Lower leg skin (tissue), 4 donors: ENCODE measurements around the gene TUBGCP6. TPM values are rescaled to one million over a fixed set of nuclear protein-coding genes. Genes with fewer than 3 reads are reported as not detected.

Source experiments
- DNase-seq, 2 donors: peaks; one replicate each; pipeline ENCODE4 v3.0.0-alpha.2; 2019; ENCODE audit warnings: low spot score in 2 of 2
- H3K4me3 ChIP-seq: fragments of 200-600 bp; sonication (generic); 2 replicates; pipeline ENCODE4 v1.5.1; 2017; ENCODE audit warnings: mild to moderate bottlenecking, low read depth; ENCODE audit not compliant: poor library complexity, severe bottlenecking
- POLR2A ChIP-seq, 2 donors: fragments of 450-650 bp; IDR thresholded peaks; one replicate each; pipeline ENCODE4 v1.6.1; 2016 to 2017; ENCODE audit warnings: antibody characterized with exemption in 2 of 2, mild to moderate bottlenecking in 1 of 2, moderate library complexity in 1 of 2
- WGBS, 2 donors: methylation state at CpG; one replicate each; pipeline ENCODE4 v1.1.5; 2018; 5-methylcytosine and 5-hydroxymethylcytosine counted together
- intact Hi-C: fragments of 100-400 bp; cut with DNase I; formaldehyde crosslinking; loops from one replicate; pipeline ENCODE4 v1.15.0; 2023; ENCODE audit warnings: low total_unique reads
- total RNA-seq, 4 donors: library from RNA; depleted of rRNA; stranded (reverse); fragments of >200 nt; gene quantifications; one replicate each; pipeline ENCODE4 v1.1.0, GENCODE V29; 2016
- TF ChIP-seq, protein P1 (sequence below), 3 donors: fragments of 450-650 bp; IDR thresholded peaks; one replicate each; pipeline ENCODE4 v1.5.1; 2016; ENCODE audit warnings: antibody characterized with exemption in 3 of 3, mild to moderate bottlenecking in 3 of 3, moderate library complexity in 2 of 3

TUBGCP6 gene
- total RNA-seq, 4 donors from 2014 or later: 37.1 to 67.0 (median 52.5) TPM

DNA sequence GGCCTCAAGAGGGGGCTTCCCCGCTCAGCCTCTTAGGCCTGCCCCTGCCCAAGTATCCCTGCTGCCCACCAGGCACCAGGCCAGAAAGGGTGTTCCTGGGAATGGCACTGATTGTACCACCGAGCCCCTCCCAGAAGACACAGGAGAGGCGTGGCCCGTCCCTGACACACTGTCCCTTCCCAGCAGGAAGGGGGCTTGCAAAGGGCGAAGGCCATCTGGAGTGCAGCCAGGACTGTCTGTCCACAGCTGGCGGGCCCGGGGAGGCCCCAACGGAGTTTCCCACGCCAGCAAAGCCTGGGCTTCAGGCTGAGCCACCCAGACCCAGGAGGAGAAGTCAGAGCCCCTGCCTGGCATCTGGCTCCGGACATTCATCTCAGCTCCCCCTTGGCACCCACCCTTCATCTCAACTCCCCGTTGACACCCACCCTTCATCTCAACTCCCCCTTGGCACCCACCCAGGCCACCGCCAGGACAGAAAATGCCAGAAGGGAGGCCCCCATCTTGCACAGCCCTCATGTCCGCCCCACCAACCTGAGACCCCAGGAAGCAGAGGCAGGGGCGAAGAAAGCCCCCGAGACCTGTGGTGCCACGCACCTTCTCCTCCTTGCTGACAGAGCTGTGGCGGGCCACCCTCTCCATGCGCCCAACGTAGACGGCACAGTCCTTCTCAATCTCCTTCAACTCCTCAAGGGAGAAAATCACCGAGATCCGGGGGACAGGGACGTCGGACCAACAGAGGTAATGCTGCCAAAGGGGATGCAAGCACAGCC is 19.4 kb downstream of the TUBGCP6 start:
- intact Hi-C loops: no loop called here
- no peak overlapping the region for H3K4me3 ChIP-seq
- TF ChIP-seq, protein P1, sequence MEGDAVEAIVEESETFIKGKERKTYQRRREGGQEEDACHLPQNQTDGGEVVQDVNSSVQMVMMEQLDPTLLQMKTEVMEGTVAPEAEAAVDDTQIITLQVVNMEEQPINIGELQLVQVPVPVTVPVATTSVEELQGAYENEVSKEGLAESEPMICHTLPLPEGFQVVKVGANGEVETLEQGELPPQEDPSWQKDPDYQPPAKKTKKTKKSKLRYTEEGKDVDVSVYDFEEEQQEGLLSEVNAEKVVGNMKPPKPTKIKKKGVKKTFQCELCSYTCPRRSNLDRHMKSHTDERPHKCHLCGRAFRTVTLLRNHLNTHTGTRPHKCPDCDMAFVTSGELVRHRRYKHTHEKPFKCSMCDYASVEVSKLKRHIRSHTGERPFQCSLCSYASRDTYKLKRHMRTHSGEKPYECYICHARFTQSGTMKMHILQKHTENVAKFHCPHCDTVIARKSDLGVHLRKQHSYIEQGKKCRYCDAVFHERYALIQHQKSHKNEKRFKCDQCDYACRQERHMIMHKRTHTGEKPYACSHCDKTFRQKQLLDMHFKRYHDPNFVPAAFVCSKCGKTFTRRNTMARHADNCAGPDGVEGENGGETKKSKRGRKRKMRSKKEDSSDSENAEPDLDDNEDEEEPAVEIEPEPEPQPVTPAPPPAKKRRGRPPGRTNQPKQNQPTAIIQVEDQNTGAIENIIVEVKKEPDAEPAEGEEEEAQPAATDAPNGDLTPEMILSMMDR (IDR thresholded peaks at IDR 0.05): no peak
- no peak for TF ChIP-seq POLR2A (IDR thresholded peaks at IDR 0.05)
- 84 to 90% methylated on average over 17 to 23 of the region's 24 CpGs for WGBS, 2 donors
- no peak for DNase-seq

DNA sequence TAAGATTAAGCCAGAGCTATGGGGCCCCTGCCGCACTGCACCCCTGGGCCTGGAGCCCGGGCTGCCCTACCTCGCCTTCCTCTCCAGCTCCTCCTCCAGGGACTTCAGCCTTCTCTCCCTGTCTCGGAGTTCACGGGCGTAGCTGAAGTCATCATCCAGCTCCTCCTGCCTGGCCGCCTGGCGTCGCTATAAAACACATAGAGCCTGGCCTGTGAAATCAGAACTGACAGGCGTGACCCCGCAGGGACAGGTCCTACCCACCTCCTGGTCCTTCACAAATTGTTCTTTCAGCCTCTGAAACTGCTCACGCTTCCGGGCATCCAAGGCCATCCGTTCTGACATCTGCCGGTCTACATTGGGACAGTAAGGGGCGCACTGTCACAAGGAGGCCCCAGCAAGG is 20.8 kb downstream of the TUBGCP6 start:
- 90 to 91% methylated on average over 16 of the region's 16 CpGs for WGBS, 2 donors
- no peak for TF ChIP-seq POLR2A (IDR thresholded peaks at IDR 0.05)
- TF ChIP-seq, protein P1 (IDR thresholded peaks at IDR 0.05): no peak
- H3K4me3 ChIP-seq: no peak overlapping the region
- intact Hi-C loops: no loop called here
- DNase-seq: no peak

DNA sequence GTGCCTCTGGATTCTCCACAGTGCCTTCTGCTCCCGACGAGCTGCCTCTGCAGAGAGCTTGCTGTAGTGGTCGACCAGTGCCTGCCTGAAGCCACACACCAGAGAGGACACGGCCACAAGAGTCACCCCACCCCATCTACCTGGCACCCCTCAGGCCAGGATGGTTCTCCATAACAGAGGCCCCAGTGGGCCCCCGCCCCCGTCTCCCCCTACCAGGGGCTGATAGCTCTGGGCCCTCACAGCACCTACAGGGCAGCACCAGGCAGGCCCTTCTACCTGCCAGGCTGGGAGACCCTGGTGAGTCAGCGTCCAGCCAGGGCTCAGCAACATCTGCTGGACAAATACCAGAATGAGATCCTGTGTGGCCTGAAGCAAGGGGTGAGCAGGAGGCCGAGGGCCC is 22.3 kb downstream of the TUBGCP6 start:
- H3K4me3 ChIP-seq: no peak overlapping the region
- no peak for DNase-seq
- no peak for TF ChIP-seq POLR2A (IDR thresholded peaks at IDR 0.05)
- TF ChIP-seq, protein P1 (IDR thresholded peaks at IDR 0.05): no peak
- intact Hi-C loops: no loop called here
- 88 to 91% methylated on average over 7 to 8 of the region's 8 CpGs for WGBS, 2 donors

DNA sequence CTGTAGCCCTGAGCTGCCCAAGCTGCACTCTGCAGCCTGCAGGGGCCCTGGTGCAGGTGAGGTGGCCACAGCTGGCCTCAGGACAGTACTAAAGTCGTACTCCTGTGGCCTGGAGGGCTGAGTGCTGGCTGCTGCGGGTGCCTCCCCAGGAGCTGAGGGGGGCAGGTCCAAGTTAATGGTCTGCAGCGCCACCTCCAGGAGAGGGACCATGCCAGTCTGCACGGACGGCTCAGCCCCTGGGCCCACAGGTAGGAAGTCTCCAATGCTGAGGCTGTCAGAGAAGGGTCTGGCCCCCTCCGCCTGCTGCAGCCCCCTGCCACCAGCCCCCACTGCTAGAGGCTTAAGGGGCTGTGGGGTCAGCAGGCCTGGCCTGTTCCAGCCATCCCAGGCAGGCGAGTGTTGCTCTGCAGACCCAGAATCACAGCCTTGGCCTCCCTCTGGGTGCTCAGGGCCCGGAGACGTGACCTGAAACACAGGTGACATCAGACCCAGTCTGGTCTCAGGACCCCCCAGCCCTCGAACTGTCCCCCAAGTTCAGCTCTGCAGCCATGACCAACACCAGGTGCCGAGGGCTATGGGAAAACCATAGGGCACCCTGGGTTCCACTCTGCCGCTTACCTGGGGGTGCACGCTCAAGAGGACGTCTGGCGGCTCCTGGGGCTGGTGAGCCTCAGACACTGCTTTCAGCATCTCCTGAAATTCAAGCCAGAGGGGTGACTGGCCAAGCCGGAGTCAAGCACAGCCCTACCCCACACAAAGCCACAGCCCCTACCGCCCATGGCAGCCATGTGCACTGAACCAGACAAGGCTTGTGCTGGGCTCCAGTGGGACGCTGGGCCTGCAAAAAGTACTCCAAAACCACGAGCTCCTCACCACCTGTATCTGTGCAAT is 23.2 kb downstream of the TUBGCP6 start:
- intact Hi-C loops: no loop called here
- WGBS, 2 donors: 93 to 97% methylated on average over 17 to 19 of the region's 19 CpGs
- DNase-seq: no peak
- H3K4me3 ChIP-seq: no peak overlapping the region
- TF ChIP-seq, protein P1 (IDR thresholded peaks at IDR 0.05): no peak
- TF ChIP-seq POLR2A (IDR thresholded peaks at IDR 0.05): no peak

DNA sequence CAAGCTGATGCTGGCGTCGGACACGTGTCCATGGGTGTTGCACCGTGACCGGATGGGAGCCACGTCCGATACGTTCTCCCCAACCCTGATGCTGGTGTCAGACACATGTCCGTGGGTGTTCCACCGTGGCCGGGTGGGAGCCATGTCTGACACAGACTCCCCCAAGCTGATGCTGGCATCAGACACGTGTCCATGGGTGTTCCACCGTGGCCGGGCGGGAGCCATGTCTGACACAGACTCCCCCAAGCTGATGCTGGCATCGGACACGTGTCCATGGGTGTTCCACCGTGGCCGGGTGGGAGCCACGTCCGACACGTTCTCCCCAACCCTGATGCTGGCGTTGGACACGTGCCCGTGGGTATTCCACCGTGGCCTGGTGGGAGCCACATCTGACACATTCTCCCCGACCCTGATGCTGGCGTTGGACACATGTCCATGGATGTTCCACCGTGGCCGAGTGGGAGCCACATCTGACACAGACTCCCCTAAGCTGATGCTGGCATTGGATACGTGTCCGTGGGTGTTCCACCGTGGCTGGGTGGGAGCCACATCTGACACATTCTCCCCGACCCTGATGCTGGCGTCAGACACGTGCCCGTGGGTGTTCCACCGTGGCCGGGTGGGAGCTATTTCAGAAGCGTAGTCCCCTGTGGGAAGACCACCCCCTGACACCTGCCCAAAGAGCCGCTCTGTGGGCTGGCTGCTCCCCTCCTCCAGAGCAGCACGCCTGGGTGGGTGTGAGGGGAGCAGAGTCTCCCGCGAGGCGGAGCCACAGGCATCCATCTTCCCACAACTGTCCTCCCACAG is 24.0 kb downstream of the TUBGCP6 start:
- TF ChIP-seq, protein P1 (IDR thresholded peaks at IDR 0.05): no peak
- TF ChIP-seq POLR2A (IDR thresholded peaks at IDR 0.05): no peak
- intact Hi-C loops: no loop called here
- H3K4me3 ChIP-seq: no peak overlapping the region
- 90 to 91% methylated on average over 34 to 45 of the region's 45 CpGs for WGBS, 2 donors
- DNase-seq: no peak
